Measurements from ENCODE around the gene NPR1.

Gene NPR1

GRCh38 chr1:153728305-153729066 is 50.0 kb downstream of the NPR1 start:
- DNase-seq = peak; percentile 57

- DNase-seq = no peak
Observed at GRCh38 chr1:153730468-153730988, 52.0 kb downstream of the NPR1 start.

- DNase-seq = no peak
Observed at GRCh38 chr1:153733970-153734369, 55.5 kb downstream of the NPR1 start.

GRCh38 chr1:153734396-153735089 is 56.1 kb downstream of the NPR1 start:
- no peak for DNase-seq

GRCh38 chr1:153735090-153735420 is 56.6 kb downstream of the NPR1 start:
- no peak for DNase-seq

GRCh38 chr1:153741986-153742385 is 63.5 kb downstream of the NPR1 start:
- no peak for DNase-seq

- DNase-seq = peak; percentile 72
Observed at GRCh38 chr1:153742411-153743142, 64.1 kb downstream of the NPR1 start.

Measured in hematopoietic multipotent progenitor cell treated with erythropoietin and hydrocortisone succinate and interleukin-3 and kit ligand, for 4 days (in vitro differentiated cells).